Lower lobe of right lung (tissue), 2 donors: ENCODE results near the gene ABCB8. TPM values are rescaled to one million over a fixed set of nuclear protein-coding genes. Genes with fewer than 3 reads are reported as not detected.
"Not testable (repeated sequence)": the region's sequence is repeated elsewhere in the genome, so short reads cannot be mapped to it uniquely, and the experiment has no call there.

Experiments used
- ATAC-seq, 2 donors: fragments of 200-7000 bp; cut with Tn5 transposase; one replicate each; pipeline ENCODE4 v1.9.1; 2020 to 2022; ENCODE audit warnings: mild to moderate bottlenecking in 2 of 2, moderate library complexity in 2 of 2
- DNase-seq: peaks from one replicate; pipeline ENCODE4 v3.0.0-alpha.2; 2020
- H3K27ac ChIP-seq: fragments of 200-600 bp; one replicate; pipeline ENCODE4 v1.8.0; 2022
- H3K27me3 ChIP-seq: fragments of 200-600 bp; one replicate; pipeline ENCODE4 v1.8.0; 2022; ENCODE audit warnings: low read depth
- H3K36me3 ChIP-seq: fragments of 200-600 bp; one replicate; pipeline ENCODE4 v1.8.0; 2022; ENCODE audit warnings: mild to moderate bottlenecking
- H3K4me1 ChIP-seq: fragments of 200-600 bp; one replicate; pipeline ENCODE4 v1.8.0; 2022
- H3K4me3 ChIP-seq: fragments of 200-600 bp; one replicate; pipeline ENCODE4 v1.8.0; 2022; ENCODE audit warnings: mild to moderate bottlenecking
- H3K9me3 ChIP-seq: fragments of 200-600 bp; one replicate; pipeline ENCODE4 v1.8.0; 2022
- CTCF ChIP-seq: fragments of 200-600 bp; IDR thresholded peaks from one replicate; pipeline ENCODE4 v1.8.0; 2022; ENCODE audit warnings: antibody characterized with exemption, mild to moderate bottlenecking
- intact Hi-C: fragments of 100-400 bp; cut with DNase I; formaldehyde crosslinking; loops from one replicate; pipeline ENCODE4 v1.11.0; 2022
- total RNA-seq: library from RNA; stranded (reverse); fragmentation: NEBNext Ultra II Directional; extraction: Animal tissue kit (Norgen Biotek cat#: 25700); gene quantifications from one replicate; pipeline ENCODE4 v1.2.1, GENCODE V29; 2021
- donor health status: DM: no; HTN: yes; CAD: no; lungs with severe emphysema.

ABCB8 gene
- total RNA-seq, 1 donor from 2014 or later: 42.4 TPM

- H3K27ac ChIP-seq: no peak overlapping the region
- TF ChIP-seq CTCF: no peak
- H3K4me1 ChIP-seq: peaks cover 19% of the 10 kb centered on the region
- H3K27me3 ChIP-seq: peaks cover 34% of the 10 kb centered on the region
- H3K36me3 ChIP-seq: no peaks in the 10 kb centered on the region
- ATAC-seq (peak in 1 of 2 donors; percentile 4), DNase-seq (no peak)
- no peaks in the 10 kb centered on the region for H3K9me3 ChIP-seq
- intact Hi-C loops: no loop called here
- peak overlapping the region; percentile 37 for H3K4me3 ChIP-seq
Observed at GRCh38 chr7:151019130-151019447, 9.2 kb upstream of the ABCB8 start.

GRCh38 chr7:151020231-151020630 is 8.0 kb upstream of the ABCB8 start:
- peaks cover 19% of the 10 kb centered on the region for H3K4me1 ChIP-seq
- H3K27ac ChIP-seq: no peak overlapping the region
- ATAC-seq: no peak
- peaks cover 31% of the 10 kb centered on the region for H3K27me3 ChIP-seq
- H3K36me3 ChIP-seq: no peaks in the 10 kb centered on the region
- intact Hi-C loops: no loop called here
- no peak for TF ChIP-seq CTCF
- H3K9me3 ChIP-seq: no peaks in the 10 kb centered on the region
- no peak for DNase-seq
- H3K4me3 ChIP-seq: no peak overlapping the region

GRCh38 chr7:151023232-151023631 is 5.0 kb upstream of the ABCB8 start:
- peaks cover 17% of the 10 kb centered on the region for H3K4me1 ChIP-seq
- H3K27ac ChIP-seq: no peak overlapping the region
- H3K36me3 ChIP-seq: no peaks in the 10 kb centered on the region
- ATAC-seq (no peak), DNase-seq (no peak)
- no peak overlapping the region for H3K4me3 ChIP-seq
- H3K9me3 ChIP-seq: no peaks in the 10 kb centered on the region
- TF ChIP-seq CTCF: no peak
- peaks cover 16% of the 10 kb centered on the region for H3K27me3 ChIP-seq
- intact Hi-C loops: no loop called here

- no peak for TF ChIP-seq CTCF
- Histone ChIP-seq H3K27ac (no peak within 1 kb of the TSS), H3K36me3 (no peaks in the 10 kb centered on the region), H3K27me3 (peaks cover 3% of the 10 kb centered on the region), H3K9me3 (no peaks in the 10 kb centered on the region), H3K4me1 (peaks cover 16% of the 10 kb centered on the region), H3K4me3 (no peak within 1 kb of the TSS)
- intact Hi-C loops: no loop called here
- no peak for ATAC-seq
- no peak for DNase-seq
Observed at GRCh38 chr7:151024435-151025056, 3.7 kb upstream of the ABCB8 start, which contains the start of gene ATG9B. Gene ATG9B, minus strand, starts transcription at chr7:151024494. Its CDS starts 71 bp downstream, at chr7:151024423.

- intact Hi-C loops: no loop called here
- Histone ChIP-seq H3K4me3 (no peak overlapping the region), H3K27me3 (no peaks in the 10 kb centered on the region), H3K36me3 (peaks cover 2% of the 10 kb centered on the region), H3K9me3 (no peaks in the 10 kb centered on the region), H3K4me1 (peaks cover 19% of the 10 kb centered on the region), H3K27ac (no peak overlapping the region)
- DNase-seq (no peak), ATAC-seq (no peak)
- no peak for TF ChIP-seq CTCF
Observed at GRCh38 chr7:151025924-151026671, 2.2 kb upstream of the ABCB8 start.

- intact Hi-C loops, H3K9me3 ChIP-seq, ATAC-seq, DNase-seq, H3K27me3 ChIP-seq: not testable (repeated sequence)
- H3K4me3 ChIP-seq: peak overlapping the region; percentile 84
- peaks cover 10% of the 10 kb centered on the region for H3K36me3 ChIP-seq
- peak overlapping the region; percentile 87 for H3K27ac ChIP-seq
- H3K4me1 ChIP-seq: peaks cover 19% of the 10 kb centered on the region
Observed at GRCh38 chr7:151026771-151027727, 1.2 kb upstream of the ABCB8 start.

- intact Hi-C loops: not testable (repeated sequence)
Observed at GRCh38 chr7:151027728-151028130, 521 bp upstream of the ABCB8 start.

More at GRCh38 chr7:151027728-151028130, 521 bp upstream of the ABCB8 start:
- Histone ChIP-seq H3K36me3 (peaks cover 16% of the 10 kb centered on the region), H3K27ac (peak overlapping the region; percentile 87), H3K4me1 (peaks cover 19% of the 10 kb centered on the region), H3K4me3 (peak overlapping the region; percentile 84)
- peak in 1 of 2 donors; percentile 35 for ATAC-seq
- not testable (repeated sequence) for H3K9me3 ChIP-seq, DNase-seq, H3K27me3 ChIP-seq
